Small intestine (tissue), 7 donors: Measurements from ENCODE around the gene MYCBPAP. TPM values are rescaled to one million over a fixed set of nuclear protein-coding genes. Genes with fewer than 3 reads are reported as not detected.

ENCODE experiments used
- DNase-seq, 2 donors: peaks; one replicate each; pipeline versions ENCODE4 v3.0.0 to v3.0.0-alpha.2; 2013
- FAIRE-seq: peaks from 2 replicates; lab custom pipeline; 2012; peaks lifted over from hg19 to GRCh38; lab: Jason Lieb, UNC
- H3K27ac ChIP-seq, 3 donors: one replicate each; pipeline ENCODE4 v1.5.1; 2013; ENCODE audit warnings: low read length in 2 of 3, mild to moderate bottlenecking in 2 of 3, control low read depth in 1 of 3, inconsistent platforms in 1 of 3, low read depth in 1 of 3, moderate library complexity in 1 of 3
- H3K27me3 ChIP-seq, 3 donors: one replicate each; pipeline ENCODE4 v1.6.1; 2013; ENCODE audit warnings: low read length in 3 of 3, inconsistent platforms in 1 of 3; ENCODE audit not compliant: control insufficient read depth in 3 of 3, insufficient read depth in 3 of 3
- H3K36me3 ChIP-seq, 3 donors: one replicate each; pipeline ENCODE4 v1.6.1; 2013; ENCODE audit warnings: low read length in 3 of 3, inconsistent platforms in 1 of 3, low read depth in 1 of 3, mild to moderate bottlenecking in 1 of 3, moderate library complexity in 1 of 3; ENCODE audit not compliant: control insufficient read depth in 3 of 3, insufficient read depth in 2 of 3
- H3K4me1 ChIP-seq, 3 donors: one replicate each; pipeline ENCODE4 v1.6.1; 2013; ENCODE audit warnings: low read length in 2 of 3, inconsistent platforms in 1 of 3, low read depth in 1 of 3, mild to moderate bottlenecking in 1 of 3, moderate library complexity in 1 of 3; ENCODE audit not compliant: control insufficient read depth in 3 of 3, insufficient read depth in 2 of 3
- H3K4me3 ChIP-seq, 3 donors: one replicate each; pipeline ENCODE4 v1.5.1; 2013; ENCODE audit warnings: low read length in 3 of 3, control low read depth in 1 of 3, inconsistent platforms in 1 of 3, low read depth in 1 of 3, mild to moderate bottlenecking in 1 of 3, moderate library complexity in 1 of 3
- H3K9me3 ChIP-seq, 2 donors: one replicate each; pipeline ENCODE4 v1.6.1; 2013; ENCODE audit warnings: low read depth in 1 of 2, low read length in 1 of 2; ENCODE audit not compliant: control insufficient read depth in 2 of 2, insufficient read depth in 1 of 2
- WGBS, 3 donors: extraction: QIAGEN DNeasy Blood & Tissue Kit; methylation state at CpG; one replicate each; pipeline ENCODE4 v1.1.7; 2013; 5-methylcytosine and 5-hydroxymethylcytosine counted together
- polyA plus RNA-seq, 4 donors: library from polyadenylated mRNA; stranded (reverse) in 3 of 4; unstranded in 1 of 4; fragments of 200-250 nt in 3 of 4; fragments of 120-200 nt in 1 of 4; gene quantifications; one replicate each; pipeline versions ENCODE4 v1.2.1 to v1.2.3, GENCODE V29; 2013
- donor health status: healthy with polysubstance abuse.
- donor health status: control.
- donor health status: control.
- donor health status: Bipolar disorder and iron deficiency.
- donor health status: healthy.

MYCBPAP gene
- polyA plus RNA-seq, 4 donors = 0.13 to 1.6 (median 0.45) TPM; not detected in 1

- Histone ChIP-seq H3K4me3 (no peak overlapping the region), H3K36me3 (no peaks in the 10 kb centered on the region), H3K4me1 (peaks cover 0 to 8% (median 4%) of the 10 kb centered on the region in 3 donors), H3K27ac (peak overlapping the region in 2 of 3 donors; percentile 30 to 33), H3K27me3 (no peaks in the 10 kb centered on the region), H3K9me3 (no peaks in the 10 kb centered on the region)
- WGBS, 3 donors = 16 to 64% (median 42%) methylated on average over 7 of the region's 7 CpGs
- FAIRE-seq (no peak), DNase-seq (peak in 1 of 2 donors; percentile 84)
These were observed 10.0 kb upstream of the MYCBPAP start for GRCh38 chr17:50498021-50498874.

GRCh38 chr17:50499270-50499669 is 9.0 kb upstream of the MYCBPAP start:
- FAIRE-seq = no peak
- Histone ChIP-seq H3K9me3 (no peaks in the 10 kb centered on the region), H3K4me3 (no peak overlapping the region), H3K27ac (no peak overlapping the region), H3K4me1 (peaks cover 0 to 8% (median 5%) of the 10 kb centered on the region in 3 donors), H3K36me3 (no peaks in the 10 kb centered on the region), H3K27me3 (no peaks in the 10 kb centered on the region)
- no peak for DNase-seq

GRCh38 chr17:50499721-50500120 is 8.5 kb upstream of the MYCBPAP start:
- Histone ChIP-seq H3K27me3 (no peaks in the 10 kb centered on the region), H3K27ac (no peak overlapping the region), H3K9me3 (no peaks in the 10 kb centered on the region), H3K4me1 (peaks cover 2 to 8% (median 6%) of the 10 kb centered on the region in 3 donors), H3K4me3 (no peak overlapping the region), H3K36me3 (no peaks in the 10 kb centered on the region)
- 94 to 98% (median 97%) methylated on average over 2 of the region's 2 CpGs for WGBS, 3 donors
- DNase-seq = no peak
- FAIRE-seq = no peak

GRCh38 chr17:50501054-50501453 is 7.2 kb upstream of the MYCBPAP start:
- Histone ChIP-seq H3K9me3 (no peaks in the 10 kb centered on the region), H3K27me3 (no peaks in the 10 kb centered on the region), H3K36me3 (no peaks in the 10 kb centered on the region), H3K27ac (no peak overlapping the region), H3K4me3 (no peak overlapping the region), H3K4me1 (peaks cover 5 to 14% (median 10%) of the 10 kb centered on the region in 3 donors)
- peak; percentile 45 to 86 for DNase-seq
- 22 to 46% (median 32%) methylated on average over 5 of the region's 5 CpGs for WGBS, 3 donors
- FAIRE-seq = no peak

- WGBS, 3 donors = 67 to 78% (median 75%) methylated on average over 9 of the region's 9 CpGs
- DNase-seq (no peak), FAIRE-seq (no peak)
- H3K9me3 ChIP-seq = no peaks in the 10 kb centered on the region
- H3K4me3 ChIP-seq = no peak overlapping the region
- H3K27me3 ChIP-seq = no peaks in the 10 kb centered on the region
- peak overlapping the region in 2 of 3 donors; percentile 9 to 23 for H3K27ac ChIP-seq
- no peaks in the 10 kb centered on the region for H3K36me3 ChIP-seq
- peaks cover 6 to 17% (median 10%) of the 10 kb centered on the region in 3 donors for H3K4me1 ChIP-seq
These were observed 5.8 kb upstream of the MYCBPAP start for GRCh38 chr17:50502301-50502990.

- WGBS, 3 donors = 44 to 52% (median 47%) methylated on average over 7 of the region's 7 CpGs
- DNase-seq = peak; percentile 42 to 68
- no peak overlapping the region for H3K4me3 ChIP-seq
- peak overlapping the region in 2 of 3 donors; percentile 17 to 47 for H3K27ac ChIP-seq
- H3K9me3 ChIP-seq = no peaks in the 10 kb centered on the region
- no peaks in the 10 kb centered on the region for H3K27me3 ChIP-seq
- peaks cover 0 to 2% (median 0%) of the 10 kb centered on the region in 3 donors for H3K36me3 ChIP-seq
- H3K4me1 ChIP-seq = peaks cover 4 to 25% (median 6%) of the 10 kb centered on the region in 3 donors
- FAIRE-seq = no peak
These were observed 2.6 kb upstream of the MYCBPAP start for GRCh38 chr17:50505591-50506130.

- 71 to 74% (median 71%) methylated on average over 7 of the region's 7 CpGs for whole genome bisulfite sequencing, 3 donors
- Histone ChIP-seq H3K27me3 (no peaks in the 10 kb centered on the region), H3K27ac (peak overlapping the region in 1 of 3 donors; percentile 47), H3K36me3 (peaks cover 0 to 2% (median 0%) of the 10 kb centered on the region in 3 donors), H3K4me1 (peaks cover 4 to 27% (median 6%) of the 10 kb centered on the region in 3 donors), H3K9me3 (no peaks in the 10 kb centered on the region), H3K4me3 (no peak overlapping the region)
- FAIRE-seq = no peak
- peak in 1 of 2 donors; percentile 23 for DNase-seq
These were observed 1.9 kb upstream of the MYCBPAP start for GRCh38 chr17:50506298-50506697.
